ENCODE measurements around the gene USP9X.
"Not testable (repeated sequence)": the region's sequence is repeated elsewhere in the genome, so short reads cannot be mapped to it uniquely, and the experiment has no call there.

The USP9X gene

DNA sequence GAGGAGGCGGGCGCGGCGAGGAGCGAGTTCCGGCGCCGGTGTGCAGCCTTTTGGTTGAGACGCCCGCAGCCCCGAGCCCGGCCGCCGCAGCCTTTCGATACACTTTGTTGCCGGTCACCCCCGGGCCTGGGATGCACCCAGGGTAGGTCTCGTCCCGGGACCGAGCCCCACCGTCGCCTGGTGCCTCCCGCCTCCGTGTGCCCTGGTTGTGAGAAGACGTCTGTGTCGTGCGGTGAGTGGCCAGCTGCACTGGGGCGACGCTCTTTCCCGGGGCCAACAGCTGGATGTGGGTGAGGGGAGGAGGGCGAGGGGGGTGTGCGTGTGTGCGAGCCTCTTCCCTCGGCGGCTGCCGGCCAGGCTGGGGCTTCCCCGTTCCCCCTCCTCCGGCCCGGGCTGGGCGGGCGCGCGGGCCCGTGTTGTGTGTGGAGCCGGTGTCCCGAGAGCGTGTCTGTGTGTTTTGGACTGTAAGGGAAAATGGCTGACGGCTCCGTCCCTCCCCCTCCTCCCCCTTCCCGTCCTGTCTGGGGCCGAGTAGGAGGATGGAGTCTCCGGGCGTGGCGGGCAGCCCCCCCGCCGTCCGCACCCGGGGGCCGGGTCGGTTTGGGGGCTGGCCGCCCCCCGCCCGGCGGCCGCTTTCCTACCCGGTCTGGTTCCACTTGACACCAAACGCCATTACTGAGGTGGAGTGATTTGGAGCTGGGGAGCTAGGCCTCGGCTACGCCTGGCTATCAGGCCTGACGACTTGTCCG lies 807 bp downstream of the USP9X start:
- DNase-seq = peak; percentile 70

DNA sequence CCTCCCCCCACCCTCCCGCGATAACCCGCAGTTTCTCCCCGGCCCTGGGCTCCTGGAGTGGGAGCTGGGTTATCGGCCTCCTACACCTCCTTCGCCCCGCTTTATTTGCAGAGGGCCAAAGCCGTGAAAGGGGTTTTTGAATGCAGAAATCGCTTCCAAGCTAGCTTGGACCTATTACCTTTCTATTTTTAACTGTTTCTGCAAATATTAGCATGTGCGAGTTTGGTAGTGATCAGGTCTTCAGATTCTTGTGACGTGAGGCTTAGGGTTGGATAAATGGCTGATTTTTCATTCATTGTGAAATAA lies 1.3 kb downstream of the USP9X start:
- no peak for DNase-seq

DNA sequence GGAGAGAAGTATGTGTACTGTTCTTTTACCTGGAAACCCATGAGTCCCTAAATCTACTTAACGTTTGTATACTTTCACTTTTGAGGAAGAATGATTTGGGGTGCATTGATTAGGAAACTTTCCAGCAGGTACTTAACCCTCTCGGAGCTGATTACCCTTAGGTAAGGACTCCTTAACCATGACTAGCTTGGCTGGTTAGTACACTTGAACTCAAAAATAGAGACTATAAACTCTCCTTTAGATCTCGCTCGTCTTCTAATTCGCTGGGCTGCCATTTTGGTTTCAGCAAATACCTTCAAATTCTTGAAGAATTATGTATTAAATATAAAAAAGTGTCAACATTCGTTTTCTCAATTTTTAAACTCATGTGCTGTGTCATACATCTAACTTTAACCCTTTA lies 2.0 kb downstream of the USP9X start:
- peak; percentile 30 for DNase-seq

DNA sequence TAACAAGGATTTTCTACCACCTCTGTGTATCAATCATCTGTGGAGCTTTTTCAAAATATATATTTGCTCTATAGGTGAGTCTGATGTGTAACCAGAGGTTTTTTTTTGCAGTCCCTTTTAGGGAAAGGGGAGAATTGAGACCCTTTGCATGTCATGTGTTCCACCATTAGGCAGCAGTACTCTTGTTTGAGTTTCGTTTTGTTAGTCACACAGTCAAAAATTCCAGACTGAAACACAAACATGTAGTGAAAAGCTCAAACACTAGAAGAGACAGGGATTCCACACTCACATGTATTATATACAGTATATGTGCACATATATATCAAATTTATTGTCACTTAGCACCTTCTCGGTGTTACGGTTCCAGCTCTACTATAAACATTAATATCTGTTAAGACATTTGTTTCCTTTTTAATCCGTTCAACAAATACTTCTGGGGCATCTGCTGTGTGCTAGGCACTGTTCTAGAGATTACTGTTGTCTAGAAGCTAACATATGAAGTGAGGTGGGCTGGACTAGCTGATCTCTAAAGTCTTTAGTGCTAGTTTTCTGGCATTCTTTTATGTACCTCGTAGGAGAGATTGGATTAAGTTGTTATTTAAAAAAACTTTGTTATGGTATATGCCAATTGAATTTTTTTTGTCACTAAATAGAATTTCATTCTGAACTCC lies 5.5 kb downstream of the USP9X start:
- no peak for DNase-seq

DNA sequence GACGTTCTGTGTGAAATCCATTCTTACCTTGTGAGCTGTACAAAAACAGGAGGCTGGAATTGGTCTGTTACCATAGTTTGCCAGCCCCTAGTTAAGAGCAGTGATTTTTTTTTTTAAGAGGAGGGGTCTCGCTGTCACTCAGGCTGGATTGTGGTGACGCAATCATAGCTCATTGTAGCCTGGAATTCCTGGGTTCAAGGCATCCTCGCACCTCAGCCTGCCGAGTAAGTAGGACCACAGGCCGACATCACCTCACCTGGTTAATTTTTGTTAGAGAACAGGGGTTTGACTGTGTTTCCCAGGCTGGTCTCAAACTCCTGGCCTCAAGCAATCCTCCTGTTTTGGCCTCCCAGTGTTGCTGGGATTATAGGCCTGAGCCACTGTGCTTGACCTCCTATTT lies 7.5 kb downstream of the USP9X start:
- DNase-seq = no peak

DNA sequence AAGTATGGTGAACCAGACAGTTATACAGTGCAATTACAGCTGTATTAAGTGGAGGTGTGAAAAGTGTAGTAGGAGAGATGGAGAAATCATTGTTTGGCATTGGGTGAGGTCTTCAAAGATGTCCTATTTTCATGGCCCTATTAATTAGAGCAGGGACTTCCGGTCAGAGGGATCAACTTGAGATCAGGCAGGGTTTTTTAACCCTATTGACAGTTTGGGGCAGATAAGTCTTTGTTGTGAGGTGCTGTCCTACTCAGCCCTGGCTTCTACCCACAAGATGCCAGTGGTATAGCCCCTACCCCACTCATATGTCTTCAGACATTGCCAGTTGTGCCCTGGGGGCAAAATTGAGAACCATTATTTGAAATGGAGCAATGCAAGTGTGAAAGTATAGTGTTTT lies 9.9 kb downstream of the USP9X start:
- no peak for DNase-seq

DNA sequence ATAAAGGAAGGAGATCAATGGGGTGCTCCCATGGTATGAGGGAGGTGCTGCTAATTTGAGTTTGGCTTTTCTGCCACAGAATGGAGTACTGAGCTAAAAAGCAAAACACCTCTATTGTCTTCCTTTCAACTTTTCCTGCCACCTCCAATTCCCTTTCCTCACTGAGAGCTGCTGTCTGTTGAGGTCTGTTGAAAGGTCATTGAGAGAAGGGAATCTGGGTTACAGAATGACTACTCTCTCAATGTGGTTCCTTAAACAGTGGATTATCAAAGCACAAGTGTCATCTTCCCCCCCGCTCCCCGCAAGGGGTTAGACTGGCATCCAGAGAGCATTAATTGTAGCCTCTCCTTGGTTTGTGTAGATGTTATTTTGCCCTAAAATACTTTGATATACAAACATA lies 10.7 kb downstream of the USP9X start:
- DNase-seq = no peak

DNA sequence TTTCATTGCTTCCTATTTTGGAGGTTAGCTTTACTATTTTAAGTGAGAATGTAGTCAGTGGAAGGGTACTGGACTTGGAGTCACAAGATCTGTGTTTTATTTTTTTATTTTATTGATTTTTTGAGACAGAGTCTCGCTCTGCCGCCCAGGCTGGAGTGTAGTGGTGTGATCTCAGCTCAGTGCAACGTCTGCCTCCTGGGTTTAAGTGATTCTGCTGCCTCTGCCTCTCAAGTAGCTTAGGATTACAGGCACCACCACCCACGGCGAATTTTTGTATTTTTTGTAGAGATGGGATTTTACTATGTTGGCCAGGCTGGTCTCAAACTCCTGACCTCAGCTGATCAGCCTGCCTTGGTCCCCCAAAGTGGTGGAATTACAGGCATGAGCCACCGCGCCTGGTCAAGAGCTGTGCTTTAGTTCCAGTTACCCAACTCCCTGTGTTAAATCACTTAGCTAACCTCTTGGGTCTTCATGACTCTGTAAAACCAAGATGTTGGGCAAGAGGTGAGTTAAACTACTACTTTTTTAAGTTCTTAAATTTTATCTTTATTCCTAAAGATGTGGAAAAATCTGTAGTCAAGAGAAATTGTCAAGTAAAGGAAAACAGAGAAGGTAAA lies 11.2 kb downstream of the USP9X start:
- no peak for DNase-seq

DNA sequence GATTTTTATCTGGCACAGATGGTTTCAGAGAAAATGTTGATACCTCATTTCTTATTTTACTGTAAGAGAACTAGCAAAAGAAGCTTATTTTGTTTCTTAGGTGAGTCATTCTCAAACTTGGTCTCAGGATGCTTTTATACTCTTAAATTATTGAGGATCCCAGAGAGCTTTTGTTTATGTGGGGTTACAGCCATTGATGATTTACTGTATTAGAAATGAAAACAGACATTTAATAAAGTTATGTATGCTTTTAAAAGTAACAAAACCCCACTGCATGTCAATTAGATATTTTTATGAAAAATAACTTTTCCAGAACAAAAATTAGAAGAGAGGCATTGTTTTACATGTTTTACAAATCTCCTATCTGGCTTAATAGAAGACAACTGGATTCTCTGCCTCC lies 12.1 kb downstream of the USP9X start:
- no peak for DNase-seq

DNA sequence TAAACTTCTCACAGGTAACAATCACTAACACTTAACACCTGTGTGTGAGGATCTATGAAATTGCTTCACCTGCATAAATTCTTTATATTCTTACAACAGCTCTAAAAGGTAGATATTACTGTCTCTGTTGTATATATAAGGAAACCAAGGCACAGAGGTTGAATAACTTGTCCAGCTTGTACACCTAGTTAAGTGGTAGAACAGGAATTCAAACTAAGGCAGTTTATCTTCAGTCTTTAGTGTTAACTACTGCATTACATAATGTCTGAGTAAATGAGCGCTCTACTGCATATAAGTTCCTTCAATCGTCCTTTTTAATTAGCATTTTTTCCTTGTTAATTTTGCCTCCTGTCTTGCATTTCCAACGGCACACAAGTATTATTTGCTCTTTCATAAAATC lies 15.0 kb downstream of the USP9X start:
- DNase-seq = no peak

DNA sequence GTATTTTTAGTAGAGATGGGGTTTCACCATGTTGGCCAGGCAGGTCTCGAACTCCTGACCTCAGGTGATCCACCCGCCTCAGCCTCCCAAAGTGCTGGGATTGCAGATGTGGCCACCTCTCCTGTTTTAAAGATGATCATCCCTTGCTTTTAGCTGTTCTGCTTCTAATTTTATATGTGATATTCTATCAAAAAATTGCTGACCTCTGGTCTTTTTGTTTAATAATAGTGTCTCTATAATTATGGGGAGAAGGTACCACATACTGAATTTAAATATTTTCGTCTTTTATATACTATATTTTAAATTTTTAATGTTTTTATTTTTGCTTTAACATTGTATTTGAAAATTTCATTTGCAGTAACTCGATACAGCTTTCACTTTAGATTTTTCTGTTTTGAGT lies 15.6 kb downstream of the USP9X start:
- DNase-seq = no peak

DNA sequence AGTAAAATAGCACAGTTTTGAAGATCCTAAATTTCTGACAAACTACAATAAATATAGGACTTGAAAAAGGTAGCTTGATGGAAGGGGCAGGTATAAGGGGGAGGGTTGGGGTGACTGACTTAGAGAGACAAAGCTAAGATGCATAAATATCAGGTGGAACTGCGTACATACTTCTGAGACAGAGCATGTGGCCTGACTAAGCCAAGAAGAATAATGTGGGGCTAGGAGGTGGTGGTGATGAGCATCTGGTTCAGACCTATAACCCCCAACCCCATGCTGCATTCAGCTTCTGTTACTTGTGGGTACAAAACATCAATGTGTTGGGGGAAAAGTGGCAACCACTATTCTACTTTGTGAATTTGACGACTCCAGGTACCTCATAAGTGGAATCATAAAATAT lies 19.8 kb downstream of the USP9X start:
- DNase-seq = no peak

DNA sequence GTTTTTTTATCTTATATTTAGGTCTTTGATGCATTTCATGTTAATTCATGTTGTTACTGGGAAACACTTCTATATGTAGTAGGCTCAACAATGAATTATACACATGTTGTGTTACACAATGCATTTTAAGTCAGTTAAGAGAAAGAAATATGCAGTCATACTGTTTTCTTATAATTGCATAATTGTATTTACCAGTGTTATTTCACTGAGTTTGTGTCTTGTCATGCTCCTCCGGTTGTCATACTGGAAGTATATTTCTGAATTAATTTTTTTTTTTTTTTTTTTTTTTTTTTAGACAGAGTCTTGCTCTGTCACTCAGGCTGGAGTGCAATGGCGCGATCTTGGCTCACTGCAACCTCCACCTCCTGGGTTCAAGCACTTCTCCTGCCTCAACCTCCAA lies 21.0 kb downstream of the USP9X start:
- not testable (repeated sequence) for DNase-seq

DNA sequence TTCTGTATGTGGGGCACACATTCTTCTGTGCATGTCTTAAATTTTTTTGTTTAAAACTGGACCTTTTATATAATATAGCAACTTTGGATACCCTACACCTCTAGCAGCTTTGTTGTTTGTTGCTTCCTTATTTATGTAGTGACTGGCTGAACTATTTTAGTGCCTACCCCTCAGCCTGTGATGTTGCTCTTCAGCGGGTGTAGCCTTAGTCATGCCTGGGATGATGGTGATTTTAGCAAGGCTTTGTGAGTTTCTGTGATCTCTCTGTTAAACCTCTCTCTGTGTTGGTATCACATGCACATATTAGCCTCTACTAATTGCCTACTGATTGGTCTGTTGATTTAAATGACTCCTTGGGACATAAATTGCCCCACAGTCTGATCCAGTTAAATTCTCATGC lies 22.8 kb downstream of the USP9X start:
- DNase-seq = no peak

DNA sequence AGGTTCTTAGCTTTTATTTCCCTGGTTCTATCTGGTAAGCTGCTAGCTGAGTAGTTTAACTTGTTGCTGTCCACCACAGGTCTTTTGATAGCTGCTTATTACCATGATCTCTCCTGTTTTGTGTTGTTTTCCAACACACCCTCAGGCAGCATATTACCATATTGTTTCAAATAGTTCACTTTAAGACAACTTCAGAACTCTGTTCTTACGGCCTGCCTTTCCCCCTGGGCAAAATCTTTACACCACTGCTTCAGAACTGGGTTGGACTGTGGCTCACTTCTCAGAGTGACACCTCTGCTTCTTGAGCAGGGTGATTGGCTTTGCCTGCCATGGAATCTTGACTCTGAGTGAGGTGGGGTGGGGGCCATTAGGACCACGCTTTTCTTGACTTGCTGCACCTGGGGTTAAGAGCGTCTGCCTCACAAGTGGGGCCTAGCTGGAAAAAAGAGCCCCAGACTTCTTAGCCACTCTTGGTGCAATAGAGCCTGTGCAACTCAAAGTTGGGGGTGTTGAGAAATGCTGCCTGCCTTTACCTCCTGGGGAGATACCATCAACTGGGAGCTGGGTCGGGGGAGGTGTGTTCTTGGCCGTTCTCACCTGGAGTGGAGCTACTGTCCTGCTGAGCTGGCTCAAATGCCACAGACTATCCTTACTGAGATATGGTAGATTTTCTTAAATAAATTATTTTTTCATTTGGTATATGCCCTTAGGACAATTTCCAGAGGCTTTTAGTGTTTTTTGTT lies 23.4 kb downstream of the USP9X start:
- DNase-seq = no peak

DNA sequence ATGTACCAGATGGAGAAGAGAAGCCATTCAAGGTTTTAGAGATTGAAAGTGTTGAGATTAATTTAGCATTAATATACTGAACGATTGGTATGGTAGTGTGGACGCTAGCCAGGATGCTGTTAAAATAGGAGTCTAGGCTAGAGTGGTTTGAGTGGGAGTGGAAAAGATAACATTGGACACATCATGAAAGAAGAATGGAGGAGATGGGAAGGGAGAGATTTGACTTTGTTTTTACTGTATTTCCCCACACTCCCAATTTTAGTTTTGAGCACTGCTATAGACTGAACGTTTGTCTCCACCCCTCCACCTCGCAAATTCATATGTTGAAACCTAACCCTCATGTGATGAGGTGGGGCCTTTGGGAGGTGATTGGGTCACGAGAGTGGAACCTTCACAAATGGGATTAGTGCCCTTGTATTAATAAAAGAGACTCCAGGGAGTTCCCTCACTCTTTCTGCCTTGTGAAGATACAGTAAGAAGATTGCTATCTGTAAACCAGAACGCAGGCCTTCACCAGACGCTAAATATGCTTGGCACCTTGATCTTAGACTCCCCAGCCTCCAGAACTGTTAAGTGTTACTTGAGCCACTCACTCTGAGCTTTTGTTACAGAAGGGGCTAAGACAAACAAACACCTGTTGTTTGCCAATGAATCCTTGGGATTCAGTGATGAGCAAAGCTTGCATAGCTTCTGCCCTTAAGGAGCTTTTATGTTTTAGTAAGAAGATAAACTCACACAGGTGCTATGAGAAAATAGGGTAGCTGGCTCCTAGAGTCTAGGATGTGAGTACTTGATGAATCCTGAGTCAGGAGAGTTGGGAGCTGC lies 25.8 kb downstream of the USP9X start:
- peak; percentile 46 for DNase-seq

DNA sequence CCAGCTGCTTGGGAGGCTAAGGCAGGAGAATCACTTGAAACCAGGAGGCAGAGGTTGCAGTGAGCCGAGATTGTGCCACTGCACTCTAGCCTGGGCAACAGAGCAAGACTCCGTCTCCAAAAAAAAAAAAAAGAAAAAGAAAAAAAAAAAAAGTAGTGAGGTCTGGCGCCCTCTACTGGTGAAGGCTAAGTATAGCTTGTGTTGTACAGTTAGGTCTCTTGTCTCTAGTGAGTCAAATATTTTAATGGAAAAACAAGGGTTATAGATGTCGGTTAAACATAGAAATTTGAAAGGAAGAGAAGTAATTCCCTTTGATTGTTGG lies 29.8 kb downstream of the USP9X start:
- DNase-seq = peak; percentile 56

DNA sequence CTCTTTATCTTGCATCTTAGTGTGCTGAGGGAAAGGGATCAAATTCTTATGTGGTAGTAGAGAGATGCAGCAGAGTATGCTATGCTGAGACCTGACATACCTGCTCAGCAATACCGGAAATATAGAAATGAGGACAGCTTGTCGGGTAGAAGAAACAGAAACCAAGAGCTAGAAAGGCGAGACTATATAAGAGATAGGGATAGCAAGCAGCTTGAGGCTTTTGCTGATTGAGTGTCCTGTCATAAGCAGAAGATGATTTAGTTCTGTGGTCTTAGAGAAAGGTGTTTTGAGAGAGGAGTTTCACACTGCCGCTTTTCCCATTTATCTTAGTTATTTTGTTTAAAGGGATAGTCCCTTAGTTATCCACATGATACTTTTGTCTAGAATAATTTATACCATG lies 31.7 kb downstream of the USP9X start:
- peak; percentile 75 for DNase-seq

DNA sequence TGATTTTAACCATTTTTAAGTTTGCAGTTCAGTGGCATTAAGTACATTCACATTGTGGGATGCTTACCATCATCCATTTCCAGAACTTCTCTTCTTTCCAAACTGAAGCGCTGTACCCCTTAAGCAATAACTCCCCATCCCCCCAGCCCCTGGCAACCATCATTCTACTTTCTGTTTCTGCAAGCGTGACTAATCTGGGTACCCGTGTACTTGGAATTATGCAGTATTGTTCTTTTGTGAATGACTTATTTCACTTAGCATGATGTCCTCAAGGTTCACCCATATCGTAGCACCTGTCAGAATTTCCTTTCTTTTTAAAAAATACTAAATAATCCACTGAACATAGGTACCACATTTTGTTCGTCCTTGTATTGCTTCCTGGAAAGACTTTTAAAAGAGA lies 32.9 kb downstream of the USP9X start:
- no peak for DNase-seq

DNA sequence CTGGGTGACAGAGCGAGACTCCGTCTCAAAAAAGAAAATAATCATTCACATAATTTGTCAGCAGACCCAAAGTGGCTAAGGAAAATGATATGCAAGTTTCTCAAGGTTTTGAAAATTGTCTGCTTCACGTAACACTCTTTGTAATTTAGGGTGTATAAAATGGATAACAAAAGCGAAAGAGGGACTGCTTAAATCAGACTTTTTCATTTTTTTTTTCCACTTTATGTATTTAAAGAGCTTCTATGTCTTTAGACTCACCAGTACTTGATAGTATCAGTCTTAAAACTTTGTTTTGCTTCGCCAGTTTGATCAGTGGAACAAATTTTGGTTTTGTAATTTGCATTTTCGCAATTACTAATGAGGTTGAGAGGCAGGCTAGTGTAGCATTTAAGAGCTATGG lies 34.6 kb downstream of the USP9X start:
- DNase-seq = no peak

DNA sequence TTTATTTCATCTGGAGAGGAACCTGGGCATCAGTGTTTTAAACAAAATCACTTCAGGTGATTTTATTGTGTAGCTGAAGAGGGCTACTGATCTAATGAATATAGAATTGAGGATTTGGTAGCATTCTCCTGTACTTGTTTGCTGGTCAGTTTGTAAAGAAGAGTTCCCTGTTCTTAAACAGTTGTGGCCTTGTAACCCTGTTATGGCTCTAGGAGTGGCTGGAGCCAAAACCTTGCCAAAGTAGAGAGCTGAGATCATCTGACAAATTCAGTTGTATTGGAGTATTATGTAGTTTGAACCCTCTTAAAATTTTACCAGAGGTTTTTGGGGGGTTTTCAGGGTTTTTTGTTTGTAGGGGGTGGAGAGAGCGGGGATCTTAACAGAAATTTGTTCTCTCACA lies 36.5 kb downstream of the USP9X start:
- DNase-seq = no peak

DNA sequence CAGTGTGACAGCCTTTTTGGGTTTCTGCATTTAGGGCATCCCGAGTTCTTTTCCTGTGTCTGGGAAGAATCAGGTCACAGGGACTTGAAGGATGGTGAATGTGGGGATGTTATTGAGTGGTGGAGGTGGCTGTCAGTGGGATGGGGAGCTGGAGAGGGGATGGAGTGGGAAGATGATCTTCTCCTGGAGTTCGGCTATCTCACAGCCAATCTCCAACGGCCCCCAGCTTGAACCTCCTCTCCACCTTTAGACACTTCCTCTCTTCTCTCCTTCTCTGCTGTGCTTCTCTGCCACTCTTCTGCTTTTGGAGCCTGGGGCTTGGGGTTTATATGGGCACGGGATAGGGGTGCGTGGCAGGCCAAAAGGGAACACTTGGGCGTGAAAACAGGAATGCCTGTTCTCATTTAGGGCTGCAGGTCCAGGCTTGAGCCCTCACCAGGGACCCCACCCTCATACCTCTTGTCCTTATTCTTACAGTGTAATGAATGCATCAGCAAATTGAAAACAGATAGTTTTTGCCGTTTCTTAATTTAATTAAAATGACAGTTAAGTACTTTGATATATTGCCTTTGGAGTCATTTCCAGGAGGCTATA lies 37.5 kb downstream of the USP9X start:
- no peak for DNase-seq
